ENCODE measurements around the gene ARRB1.
A peak's percentile ranks its signal among the peaks of the same experiment; 100 is the strongest.

ARRB1 gene

DNA sequence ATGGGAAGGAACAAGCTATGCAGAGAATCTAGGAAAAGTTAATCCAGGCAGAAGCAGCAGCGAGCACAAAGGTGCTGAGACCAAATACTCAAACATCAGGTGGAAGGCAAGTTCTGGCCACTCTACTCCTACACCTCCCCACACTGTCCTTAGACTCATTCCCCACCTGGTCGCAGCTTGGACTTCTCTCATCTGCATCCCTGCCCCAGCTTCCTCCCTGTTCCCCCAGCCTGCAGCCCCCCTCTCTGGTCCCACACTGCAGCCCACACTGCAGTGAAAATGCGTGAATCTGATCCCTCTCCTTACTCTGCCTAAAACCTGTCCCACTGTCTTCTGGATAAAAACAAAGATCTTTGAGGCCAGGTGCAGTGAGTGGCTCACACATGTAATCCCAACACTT lies 101.8 kb downstream of the ARRB1 start:
- DNase-seq (ENCODE audit: low spot score): no peak

DNA sequence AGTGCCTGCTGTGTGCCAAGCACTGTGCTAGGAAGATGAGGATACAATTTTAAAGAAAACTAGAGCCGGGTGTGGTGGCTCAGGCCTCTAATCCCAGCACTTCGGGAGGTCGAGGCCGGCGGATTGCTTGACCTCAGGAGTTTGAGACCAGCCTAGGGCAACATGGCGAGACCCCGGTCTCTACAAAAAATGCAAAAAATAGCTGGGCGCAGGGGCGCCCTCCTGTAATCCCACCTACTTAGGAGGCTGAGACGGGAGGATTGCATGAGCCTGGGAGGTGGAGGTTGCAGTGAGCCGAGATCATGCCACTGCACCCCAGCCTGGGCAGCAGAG lies 102.6 kb downstream of the ARRB1 start:
- no peak for DNase-seq (ENCODE audit: low spot score)

DNA sequence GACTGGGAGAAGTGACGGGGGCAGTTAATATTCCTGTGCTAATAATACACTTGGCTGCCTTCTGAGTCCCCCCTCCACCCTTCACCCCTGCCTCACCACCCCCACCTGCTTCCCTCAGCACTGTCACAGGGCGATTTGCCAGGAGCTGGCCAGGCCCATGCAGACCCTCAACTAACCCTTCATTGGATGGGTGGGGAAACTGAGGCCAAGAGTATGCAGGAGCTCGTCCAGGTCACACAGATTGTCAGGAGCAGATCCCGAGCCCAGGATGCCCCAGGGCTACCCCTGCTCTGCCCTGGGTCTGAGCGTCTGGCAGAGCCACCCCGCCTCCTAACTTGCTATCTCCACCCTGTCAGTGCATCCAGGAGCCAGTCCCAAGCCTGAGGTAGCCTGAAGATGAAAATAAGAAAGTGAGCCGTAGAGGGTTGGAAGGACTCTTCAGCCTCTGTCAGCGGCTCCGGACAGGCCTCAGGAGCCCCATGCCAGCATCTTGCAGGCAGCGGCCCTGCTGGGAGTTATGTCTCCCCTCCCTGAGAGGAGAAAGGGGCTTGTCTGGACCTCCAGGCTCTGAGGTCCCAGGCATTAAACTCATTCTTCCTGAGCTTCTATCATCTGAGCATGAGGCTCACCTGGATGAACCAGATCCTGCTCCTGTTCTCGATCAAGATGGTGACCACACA lies 104.7 kb downstream of the ARRB1 start:
- no peak for DNase-seq (ENCODE audit: low spot score)

DNA sequence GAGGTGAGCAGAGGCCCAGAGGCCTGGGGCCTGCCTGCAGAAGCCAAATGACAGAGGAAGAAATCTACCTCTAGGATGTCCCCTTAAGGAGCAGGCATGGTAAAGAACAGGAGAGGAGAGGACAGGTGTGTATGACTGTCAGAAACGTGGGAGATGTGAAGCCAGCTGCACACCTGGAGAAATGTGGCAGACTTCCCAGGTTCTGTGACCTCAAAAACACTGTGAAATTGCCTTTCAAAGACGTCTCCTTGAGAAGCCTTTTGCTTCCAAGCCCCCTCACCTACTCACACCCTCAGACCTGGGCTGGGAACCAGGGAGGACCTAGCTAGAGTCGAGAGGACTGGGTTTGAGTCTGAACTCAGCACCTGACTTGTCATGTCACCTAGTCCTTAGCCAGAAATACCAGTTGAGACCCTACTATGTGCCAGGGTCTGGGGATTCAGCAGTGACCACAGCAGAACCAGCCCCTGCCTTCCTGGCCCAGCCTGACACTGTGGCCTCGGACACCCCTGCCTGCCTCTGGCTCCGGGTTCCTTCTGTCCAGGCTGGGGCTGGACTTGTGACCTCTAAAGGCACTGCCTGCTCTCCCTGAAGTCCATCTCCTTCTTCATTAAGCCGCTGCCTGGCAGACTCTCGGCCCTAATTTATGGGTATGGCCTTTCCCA lies 105.3 kb downstream of the ARRB1 start:
- no peak for DNase-seq (ENCODE audit: low spot score)

DNA sequence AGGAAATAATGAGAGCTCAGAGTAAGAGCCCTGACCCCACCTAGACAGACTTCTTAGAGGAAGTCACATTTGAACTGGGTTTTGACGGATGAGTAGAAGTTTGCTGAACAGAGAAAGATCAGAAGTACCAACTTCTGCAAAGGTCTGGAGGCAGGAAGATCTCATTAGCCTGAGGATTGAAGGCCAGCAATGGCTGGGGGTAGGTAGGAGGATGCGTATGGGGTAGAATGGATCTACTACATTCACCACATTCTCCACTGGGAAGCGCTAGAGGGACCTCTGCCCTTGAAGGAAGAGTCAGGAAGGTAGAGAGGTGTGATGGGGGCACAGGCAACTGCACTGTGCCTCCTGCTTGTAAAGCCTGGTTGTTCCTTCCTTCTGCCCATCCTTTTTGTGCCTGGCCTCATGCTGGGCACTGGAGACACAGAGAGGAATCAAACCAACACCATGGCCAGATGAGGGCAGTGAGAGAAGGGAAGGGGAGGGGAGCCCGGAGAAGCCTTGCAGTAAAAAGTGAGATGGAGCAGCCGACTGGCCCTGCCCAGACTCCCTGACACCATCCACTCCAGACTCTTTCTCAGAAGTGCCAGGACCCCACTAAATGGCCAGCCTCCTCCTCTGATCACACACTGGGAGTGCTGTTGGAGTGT lies 106.0 kb downstream of the ARRB1 start:
- DNase-seq (ENCODE audit: low spot score): no peak

DNA sequence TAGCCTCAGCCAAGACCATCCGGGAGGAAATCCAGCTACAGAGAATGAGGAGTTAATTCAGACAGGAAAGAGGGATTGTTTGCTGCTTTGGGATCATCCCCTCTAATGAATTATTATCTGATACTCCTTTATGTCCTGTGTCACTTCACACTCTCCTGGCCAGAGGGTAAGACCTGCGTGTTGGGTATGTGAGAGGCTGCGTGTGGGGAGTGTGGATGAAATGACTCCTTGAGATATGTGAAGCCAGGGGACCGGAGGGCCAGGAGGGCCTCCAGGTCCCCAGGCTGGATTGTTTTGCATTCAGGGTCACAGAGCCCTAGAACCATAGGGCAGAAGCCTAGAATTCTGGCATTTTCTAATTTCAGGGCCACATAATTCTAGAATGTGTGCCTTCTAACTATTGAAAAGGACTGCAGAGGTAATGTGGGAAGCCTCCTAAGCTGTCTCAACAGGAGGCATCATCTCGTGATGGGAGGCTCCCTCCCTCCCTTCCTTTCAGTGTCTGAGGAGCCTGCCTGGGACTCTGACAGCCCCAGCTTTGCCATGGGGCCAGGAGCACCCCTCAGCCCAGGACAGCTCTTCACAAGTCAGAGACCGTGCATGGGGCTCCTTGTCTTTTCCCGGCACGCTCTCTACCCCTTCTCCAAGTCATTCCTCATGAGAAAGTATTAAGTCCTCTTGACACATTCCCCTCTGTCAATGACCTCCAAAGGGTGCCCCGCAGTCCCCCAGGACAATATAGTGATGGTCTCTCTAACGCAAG lies 107.2 kb downstream of the ARRB1 start:
- DNase-seq (ENCODE audit: low spot score): no peak

DNA sequence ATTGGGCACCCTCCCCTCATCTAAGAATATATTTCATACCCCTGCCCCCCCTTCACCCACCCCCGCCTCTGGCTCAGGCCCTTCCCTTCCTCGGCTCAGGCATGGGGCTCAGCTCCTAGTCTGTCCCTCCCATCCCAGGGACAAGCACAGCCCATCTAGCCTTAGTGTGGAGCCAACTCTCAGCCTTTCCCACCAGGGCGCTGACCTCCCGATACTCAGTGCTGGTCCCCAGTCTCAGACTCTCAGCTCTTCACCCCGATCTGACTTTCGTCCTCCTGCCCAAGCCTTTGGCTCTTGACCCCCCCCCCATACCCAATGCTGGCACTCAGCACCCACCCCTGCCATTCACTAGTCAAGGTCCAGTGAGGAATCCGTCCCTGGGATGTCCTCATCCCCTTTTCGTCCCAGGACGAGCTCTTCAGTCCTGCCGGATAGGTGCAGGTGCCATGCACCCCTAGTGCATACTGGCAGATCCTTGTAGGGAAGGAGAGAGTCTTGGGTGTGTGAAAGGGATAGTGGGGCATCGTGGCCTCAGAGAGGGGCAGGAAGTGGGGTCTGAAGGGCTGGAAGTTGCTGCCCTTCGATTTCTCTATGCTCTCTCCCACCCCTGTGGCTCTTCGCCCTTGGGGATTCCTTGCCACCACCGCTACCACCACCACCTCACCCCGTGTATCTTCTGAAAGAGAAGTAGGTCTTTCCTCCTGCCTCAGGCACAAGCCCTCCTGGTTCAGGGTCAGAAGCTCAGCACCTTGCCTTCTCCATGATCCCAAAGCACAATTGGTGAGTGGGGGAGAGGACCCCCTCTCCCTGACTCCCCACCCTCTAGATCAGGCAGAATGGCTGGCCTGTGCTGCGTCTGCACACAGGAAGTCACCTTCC lies 108.5 kb downstream of the ARRB1 start:
- DNase-seq (ENCODE audit: low spot score): no peak

DNA sequence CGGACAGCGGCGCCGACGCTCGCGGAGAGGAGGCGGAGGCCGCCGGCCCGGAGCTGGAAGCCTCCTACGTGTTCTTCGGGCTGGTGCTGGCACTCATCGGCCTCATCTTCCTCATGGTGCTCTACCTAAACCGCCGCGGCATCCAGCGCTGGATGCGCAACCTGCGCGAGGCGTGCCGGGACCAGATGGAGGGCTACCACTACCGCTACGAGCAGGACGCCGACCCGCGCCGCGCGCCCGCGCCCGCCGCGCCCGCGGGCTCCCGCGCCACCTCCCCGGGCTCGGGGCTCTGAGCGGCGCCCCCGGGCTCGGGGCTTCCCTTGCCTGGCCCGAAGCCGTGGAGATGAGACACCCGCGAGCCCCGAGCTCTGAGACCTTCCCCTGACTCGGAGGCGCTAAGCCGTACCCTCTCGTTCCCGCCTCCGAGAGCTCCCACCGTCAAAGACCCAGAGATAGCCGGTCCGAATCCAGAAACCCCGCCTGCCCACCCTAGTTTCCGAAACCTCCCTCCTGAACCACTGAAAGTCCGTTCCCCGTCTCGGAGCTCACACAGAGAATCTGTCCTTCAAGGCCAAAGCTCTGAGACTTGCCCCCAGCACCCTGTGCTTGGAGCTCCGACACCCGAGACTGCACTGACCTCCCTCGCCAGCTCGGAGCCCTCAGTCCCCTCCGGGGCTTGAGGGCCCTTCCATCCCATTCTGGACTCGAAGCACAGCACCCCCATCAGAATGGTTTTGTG lies 109.4 kb downstream of the ARRB1 start:
- no peak for DNase-seq (ENCODE audit: low spot score)

DNA sequence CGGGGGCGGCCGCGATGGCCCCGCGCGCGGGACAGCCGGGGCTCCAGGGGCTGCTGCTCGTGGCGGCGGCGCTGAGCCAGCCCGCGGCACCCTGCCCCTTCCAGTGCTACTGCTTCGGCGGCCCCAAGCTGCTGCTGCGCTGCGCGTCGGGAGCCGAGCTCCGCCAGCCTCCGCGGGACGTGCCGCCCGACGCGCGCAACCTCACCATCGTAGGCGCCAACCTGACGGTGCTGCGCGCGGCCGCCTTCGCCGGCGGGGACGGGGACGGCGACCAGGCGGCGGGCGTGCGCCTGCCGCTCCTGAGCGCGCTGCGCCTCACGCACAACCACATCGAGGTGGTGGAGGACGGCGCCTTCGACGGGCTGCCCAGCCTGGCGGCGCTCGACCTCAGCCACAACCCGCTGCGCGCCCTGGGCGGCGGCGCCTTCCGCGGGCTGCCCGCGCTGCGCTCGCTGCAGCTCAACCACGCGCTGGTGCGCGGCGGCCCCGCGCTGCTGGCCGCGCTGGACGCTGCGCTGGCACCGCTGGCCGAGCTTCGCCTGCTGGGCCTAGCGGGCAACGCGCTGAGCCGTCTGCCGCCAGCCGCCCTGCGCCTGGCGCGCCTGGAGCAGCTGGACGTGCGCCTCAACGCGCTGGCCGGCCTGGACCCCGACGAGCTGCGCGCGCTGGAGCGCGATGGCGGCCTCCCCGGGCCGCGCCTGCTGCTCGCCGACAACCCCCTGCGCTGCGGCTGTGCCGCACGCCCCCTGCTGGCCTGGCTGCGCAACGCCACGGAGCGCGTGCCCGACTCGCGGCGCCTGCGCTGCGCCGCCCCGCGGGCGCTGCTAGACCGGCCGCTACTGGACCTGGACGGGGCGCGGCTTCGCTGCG lies 110.2 kb downstream of the ARRB1 start:
- peak; percentile 63 for DNase-seq (ENCODE audit: low spot score)

DNA sequence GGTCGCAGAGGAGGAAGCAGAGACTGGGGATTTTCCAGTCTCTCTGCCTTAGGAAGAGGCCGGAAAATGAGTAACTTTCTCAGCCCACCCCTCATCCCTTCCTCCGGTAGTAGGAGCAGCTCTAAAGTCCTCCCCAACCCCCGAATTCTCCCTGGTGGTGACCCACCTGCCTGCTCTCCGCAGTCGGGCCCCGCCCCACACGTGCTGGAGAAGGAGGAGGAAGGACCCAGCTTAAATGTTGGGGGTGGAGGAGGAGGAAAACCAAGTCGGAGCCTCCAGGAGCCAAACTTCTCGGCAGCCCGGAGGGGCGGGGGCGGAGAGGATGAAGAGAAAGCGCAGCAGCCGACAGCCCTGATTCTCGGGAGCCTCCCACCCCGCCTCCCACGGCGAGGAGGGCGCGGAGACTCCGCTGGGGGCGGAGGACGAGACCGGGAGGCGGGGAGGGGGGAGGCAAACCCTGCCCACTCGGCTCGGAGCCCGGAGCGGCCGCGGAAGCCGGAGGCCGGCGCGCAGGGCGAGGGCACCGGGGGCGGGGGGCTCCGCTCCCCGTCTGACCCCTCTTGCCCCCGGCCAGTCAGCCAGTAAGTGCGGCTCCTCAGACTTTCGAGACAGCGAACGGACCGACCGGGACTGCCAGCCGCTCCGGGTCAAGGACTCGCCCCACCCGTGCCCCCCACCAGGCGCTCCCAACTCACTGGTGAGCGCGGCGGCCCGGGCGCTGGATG lies 111.0 kb downstream of the ARRB1 start, which contains the start of gene TPBGL:
TPBGL (plus strand) TSS at position 464 of the 725 bp plus-strand sequence. CDS start 276 bp downstream, outside the sequence.
- no peak for DNase-seq (ENCODE audit: low spot score)

DNA sequence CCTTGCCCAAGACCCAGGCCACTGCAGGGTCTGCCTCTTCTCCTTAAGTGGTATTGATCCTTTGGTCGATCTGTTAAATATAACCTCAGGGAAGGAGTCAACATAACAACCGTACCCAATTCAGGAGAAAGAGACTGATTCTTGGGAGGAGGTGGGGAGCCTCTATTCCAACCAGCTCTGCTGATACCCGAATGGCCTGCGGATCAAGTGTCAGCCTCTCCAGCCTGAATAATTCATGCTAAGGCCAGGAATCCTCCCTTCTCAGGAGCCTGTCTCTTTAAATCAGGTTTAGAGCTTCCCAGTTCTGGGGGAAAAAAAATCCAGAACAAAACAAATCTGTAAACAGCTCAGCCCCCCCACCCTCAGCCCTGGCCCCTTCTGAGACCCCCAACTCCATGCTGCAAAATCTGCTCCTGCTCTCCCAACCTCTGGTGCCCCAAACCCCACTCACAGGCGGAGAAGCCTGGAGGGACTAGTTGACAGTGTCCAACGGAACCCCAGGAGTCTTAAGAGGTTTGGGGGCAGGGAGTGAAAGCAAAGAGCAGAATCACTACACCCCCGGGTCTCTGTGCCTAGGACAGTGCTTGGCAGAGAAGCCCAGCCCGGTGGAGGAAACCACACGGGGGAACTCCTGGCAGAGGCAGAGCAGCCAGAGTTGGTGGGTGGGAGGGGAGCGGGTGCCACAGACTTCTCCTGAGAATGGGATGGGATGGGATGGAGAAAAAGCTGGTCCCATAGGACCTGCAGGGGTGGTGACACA lies 111.8 kb downstream of the ARRB1 start:
- DNase-seq (ENCODE audit: low spot score): no peak

DNA sequence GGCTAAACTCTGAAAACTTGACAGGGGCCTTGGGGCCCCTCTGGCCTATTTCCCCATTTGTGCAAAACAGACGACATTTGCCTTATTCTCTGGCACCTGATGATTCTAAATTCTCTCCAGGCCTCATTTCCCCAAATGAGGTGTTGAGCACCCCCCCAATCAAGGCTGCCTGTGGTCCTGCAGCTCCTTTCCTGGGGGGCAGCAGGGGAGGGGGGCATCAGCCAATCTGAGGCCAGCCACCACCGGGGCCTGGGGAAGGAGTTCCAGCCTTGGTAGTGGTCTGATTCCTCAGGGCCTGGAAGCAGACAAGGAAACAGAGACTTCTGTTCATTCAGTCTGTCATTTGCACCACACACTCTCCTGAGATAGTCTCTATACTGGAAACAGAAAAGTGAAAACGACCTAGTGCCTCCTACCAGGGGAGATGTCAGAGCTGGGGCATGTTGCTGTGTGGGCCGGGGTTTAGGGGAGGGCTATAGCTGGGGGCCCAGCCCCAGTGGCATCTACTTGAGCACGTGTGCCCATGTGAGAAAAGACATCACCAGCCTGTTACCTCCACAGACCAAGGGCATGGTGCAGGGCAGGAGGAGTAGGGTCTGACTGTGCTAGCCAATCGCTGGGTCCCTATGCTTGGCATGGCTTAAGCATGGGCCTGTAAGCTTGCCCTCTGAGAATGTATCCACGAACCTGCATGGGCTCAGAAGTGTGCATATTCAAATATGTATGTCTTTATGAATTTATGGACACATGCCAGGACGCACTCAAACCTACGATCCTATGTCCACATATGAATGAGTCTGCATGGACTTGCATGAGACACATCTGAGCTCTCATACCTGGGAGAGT lies 112.6 kb downstream of the ARRB1 start:
- DNase-seq (ENCODE audit: low spot score): no peak

DNA sequence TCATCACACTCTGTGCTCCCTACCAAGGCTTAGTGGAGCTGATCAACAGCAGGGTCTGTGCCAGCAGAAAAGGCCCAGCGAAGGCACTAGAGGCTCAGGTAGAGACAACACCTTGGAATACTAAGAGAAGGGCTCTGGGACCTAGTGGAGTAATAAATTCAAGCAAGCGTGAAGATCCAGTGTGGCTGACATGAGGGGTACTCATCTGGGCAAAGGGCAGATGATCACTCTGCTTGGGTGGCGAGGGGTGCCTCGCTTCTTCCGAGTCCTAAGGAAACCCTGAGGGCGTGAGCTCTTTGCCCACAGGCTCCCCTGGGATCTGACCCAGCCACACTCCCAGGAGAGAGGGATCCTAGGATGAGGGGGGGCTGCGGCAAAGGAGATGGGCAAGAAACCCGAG lies 114.4 kb downstream of the ARRB1 start:
- DNase-seq (ENCODE audit: low spot score): no peak

DNA sequence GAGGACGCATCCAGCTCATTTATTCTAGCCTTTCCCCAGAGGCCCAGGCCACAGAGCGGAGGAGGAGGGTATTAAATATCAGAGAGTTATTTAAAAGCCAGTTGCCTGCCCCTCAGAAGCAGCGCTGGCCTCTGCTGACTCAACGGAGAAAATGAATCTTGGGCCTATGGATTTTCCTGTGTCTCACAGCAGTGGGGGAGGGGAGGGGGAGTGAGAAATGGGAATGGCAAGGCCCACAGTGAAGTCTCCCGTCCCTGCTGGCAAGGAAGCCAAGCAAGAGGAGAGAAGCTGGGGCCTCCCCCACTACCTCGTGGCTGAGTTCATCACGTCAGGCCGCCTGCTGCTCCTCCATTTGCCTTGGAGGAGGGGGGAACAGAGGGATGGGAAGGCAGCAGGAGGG lies 115.4 kb downstream of the ARRB1 start:
- no peak for DNase-seq (ENCODE audit: low spot score)

DNA sequence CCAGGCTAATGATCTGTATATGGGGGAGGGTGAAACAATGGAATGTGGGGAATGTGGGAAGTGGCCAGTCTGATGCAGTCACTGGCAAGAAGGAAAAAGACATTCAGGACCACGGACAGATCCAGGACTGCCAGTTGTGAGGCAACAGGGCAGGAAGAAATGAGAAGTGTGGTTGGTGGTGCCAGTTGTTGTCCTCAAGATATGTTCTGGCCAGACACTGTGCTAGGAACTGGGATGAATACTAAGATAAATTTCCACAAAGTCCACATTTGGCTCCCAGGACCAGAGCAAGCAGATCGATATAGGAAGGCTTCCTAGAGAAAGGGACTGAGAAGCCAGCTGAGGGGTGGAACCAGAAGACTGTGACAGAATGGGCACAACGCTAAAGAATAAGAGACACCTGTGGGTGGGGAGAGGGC lies 117.7 kb downstream of the ARRB1 start:
- DNase-seq (ENCODE audit: low spot score): no peak

DNA sequence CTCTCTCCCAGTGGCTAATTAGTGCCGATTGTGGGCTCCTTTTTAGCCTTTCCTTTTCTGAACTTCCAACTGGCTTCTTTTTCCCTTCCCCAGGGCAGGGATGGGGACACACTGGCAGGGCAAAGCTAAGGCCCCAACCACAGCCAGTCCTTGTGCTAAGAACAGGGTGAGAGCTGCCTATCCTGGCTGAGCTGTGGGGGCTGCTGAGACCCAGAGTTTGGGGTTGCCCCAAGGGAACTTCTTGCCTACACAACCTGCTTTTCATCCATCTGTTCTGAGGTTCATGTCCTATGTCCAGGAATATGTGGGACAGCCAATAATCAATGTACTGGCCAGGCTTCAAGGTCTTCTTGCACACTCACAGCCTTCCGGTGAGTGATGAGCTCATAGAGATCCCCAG lies 120.8 kb downstream of the ARRB1 start:
- no peak for DNase-seq (ENCODE audit: low spot score)

DNA sequence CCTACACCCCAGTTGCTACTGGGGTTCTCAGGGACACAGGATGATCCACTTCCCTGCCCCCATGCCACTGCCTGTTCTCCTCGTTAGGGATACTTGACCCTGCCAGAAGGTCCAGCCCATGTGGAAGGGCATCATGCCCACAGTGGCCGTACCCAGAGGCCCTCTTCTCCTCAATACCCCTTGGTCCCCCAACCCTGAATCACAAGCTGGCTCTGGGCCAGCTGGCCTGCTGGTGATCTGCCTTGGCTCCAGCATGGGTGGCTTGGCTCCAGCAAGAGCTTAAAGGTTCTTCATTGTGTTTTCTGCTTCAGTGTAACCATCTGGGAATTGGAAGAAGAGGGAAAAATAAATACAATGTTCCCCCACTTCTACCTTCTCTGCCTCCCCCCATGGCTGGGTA lies 122.0 kb downstream of the ARRB1 start:
- DNase-seq (ENCODE audit: low spot score): no peak

DNA sequence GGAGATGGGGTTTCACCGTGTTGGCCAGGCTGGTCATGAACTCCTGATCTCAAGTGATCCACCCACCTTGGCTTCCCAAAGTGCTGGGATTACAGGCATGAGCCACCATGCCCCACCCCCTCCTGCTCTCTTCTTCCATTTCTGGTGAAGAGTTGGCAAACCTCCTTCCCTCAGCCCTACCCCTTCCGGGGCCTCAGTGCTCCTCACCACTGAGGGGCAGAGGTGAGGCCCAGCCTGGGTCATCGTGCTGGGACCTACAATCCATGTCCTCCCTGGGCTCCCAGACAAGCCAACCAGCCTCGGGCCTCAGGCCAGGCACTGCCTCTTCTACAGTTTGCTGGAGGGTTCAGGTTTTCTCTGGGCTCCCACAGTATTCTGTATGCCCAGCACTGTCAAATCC lies 125.7 kb downstream of the ARRB1 start:
- DNase-seq (ENCODE audit: low spot score): no peak

Measured in globus pallidus (tissue), 1 donor.